Body of pancreas (tissue), 4 donors: ENCODE data around the gene GBP4.

Experiments used
- POLR2A ChIP-seq, 3 donors: fragments of 450-650 bp; IDR thresholded peaks; one replicate each; pipeline ENCODE4 v1.6.1; 2016; ENCODE audit warnings: antibody characterized with exemption in 3 of 3, mild to moderate bottlenecking in 2 of 3
- TF ChIP-seq, protein P1 (sequence below), 7 experiments: fragments of 450-650 bp in 4 of 7; fragments of 200-600 bp in 3 of 7; sonication (generic) in 3 of 7; IDR thresholded peaks; one replicate each; pipeline ENCODE4 v1.5.1; 2016 to 2019; ENCODE audit warnings: antibody characterized with exemption in 7 of 7

- TF ChIP-seq, protein P1, sequence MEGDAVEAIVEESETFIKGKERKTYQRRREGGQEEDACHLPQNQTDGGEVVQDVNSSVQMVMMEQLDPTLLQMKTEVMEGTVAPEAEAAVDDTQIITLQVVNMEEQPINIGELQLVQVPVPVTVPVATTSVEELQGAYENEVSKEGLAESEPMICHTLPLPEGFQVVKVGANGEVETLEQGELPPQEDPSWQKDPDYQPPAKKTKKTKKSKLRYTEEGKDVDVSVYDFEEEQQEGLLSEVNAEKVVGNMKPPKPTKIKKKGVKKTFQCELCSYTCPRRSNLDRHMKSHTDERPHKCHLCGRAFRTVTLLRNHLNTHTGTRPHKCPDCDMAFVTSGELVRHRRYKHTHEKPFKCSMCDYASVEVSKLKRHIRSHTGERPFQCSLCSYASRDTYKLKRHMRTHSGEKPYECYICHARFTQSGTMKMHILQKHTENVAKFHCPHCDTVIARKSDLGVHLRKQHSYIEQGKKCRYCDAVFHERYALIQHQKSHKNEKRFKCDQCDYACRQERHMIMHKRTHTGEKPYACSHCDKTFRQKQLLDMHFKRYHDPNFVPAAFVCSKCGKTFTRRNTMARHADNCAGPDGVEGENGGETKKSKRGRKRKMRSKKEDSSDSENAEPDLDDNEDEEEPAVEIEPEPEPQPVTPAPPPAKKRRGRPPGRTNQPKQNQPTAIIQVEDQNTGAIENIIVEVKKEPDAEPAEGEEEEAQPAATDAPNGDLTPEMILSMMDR (IDR thresholded peaks at IDR 0.05) = no peak
- TF ChIP-seq POLR2A (IDR thresholded peaks at IDR 0.05) = no peak
These were observed 22.6 kb upstream of the GBP4 start for GRCh38 chr1:89221341-89221740.
